Osteoblast (primary cell): ENCODE results near the gene DSE. TPM values are rescaled to one million over a fixed set of nuclear protein-coding genes. Genes with fewer than 3 reads are reported as not detected.

Source experiments
- DNase-seq: peaks from one replicate; pipeline ENCODE4 v3.0.0; 2011; ENCODE audit warnings: low spot score, mixed read lengths; ENCODE audit not compliant: insufficient read length; ENCODE audit errors: missing footprints
- H2AFZ ChIP-seq: 2 replicates; pipeline ENCODE4 v1.6.0; 2011; ENCODE audit warnings: mild to moderate bottlenecking, low read length
- H3K27ac ChIP-seq: 2 replicates; pipeline ENCODE4 v1.5.1; 2011; ENCODE audit warnings: mild to moderate bottlenecking, low read depth, low read length, moderate library complexity
- H3K27me3 ChIP-seq: 2 replicates; pipeline ENCODE4 v1.6.0; 2012; ENCODE audit warnings: mild to moderate bottlenecking, control low read depth, inconsistent platforms, low read length, moderate library complexity; ENCODE audit not compliant: insufficient read depth
- H3K36me3 ChIP-seq: 2 replicates; pipeline ENCODE4 v1.5.1; 2011; ENCODE audit warnings: mild to moderate bottlenecking, low read length, control low read depth, moderate library complexity; ENCODE audit not compliant: insufficient read depth
- H3K4me1 ChIP-seq: 2 replicates; pipeline ENCODE4 v1.5.1; 2011; ENCODE audit warnings: mild to moderate bottlenecking, low read length, control low read depth, moderate library complexity; ENCODE audit not compliant: insufficient read depth
- H3K4me2 ChIP-seq: 2 replicates; pipeline ENCODE4 v1.6.0; 2011; ENCODE audit warnings: mild to moderate bottlenecking, low read length; ENCODE audit not compliant: insufficient read depth
- H3K4me3 ChIP-seq: fragments of 200-600 bp; sonication (generic); 3 replicates; pipeline ENCODE4 v1.5.1; 2012; ENCODE audit warnings: mild to moderate bottlenecking, low read length, inconsistent platforms; ENCODE audit not compliant: insufficient read depth
- H3K79me2 ChIP-seq: 2 replicates; pipeline ENCODE4 v1.6.0; 2012; ENCODE audit warnings: mild to moderate bottlenecking, low read length, control low read depth, inconsistent platforms; ENCODE audit not compliant: insufficient read depth
- H3K9me3 ChIP-seq: 2 replicates; pipeline ENCODE4 v1.5.1; 2011; ENCODE audit warnings: low read depth, low read length, control low read depth
- H4K20me1 ChIP-seq: 2 replicates; pipeline ENCODE4 v1.6.0; 2012; ENCODE audit warnings: mild to moderate bottlenecking, low read length, control low read depth; ENCODE audit not compliant: insufficient read depth
- CTCF ChIP-seq: IDR thresholded peaks from 2 replicates; pipeline ENCODE4 v1.5.1; 2011; ENCODE audit warnings: mild to moderate bottlenecking, low read depth, low read length, moderate library complexity; ENCODE audit errors: extremely low read depth
- total RNA-seq: library from RNA; depleted of rRNA; stranded (reverse); fragments of >200 nt; gene quantifications from 2 replicates; pipeline ENCODE4 v1.2.3, GENCODE V29; 2012

Gene DSE
- total RNA-seq, 1 donor, result 193 TPM

GRCh38 chr6:116434056-116434725 lies 63.4 kb downstream of the DSE start:
- H3K4me1 ChIP-seq, result peaks cover 14% of the 10 kb centered on the region
- no peaks in the 10 kb centered on the region for H3K9me3 ChIP-seq
- H3K27me3 ChIP-seq, result no peaks in the 10 kb centered on the region
- H3K4me3 ChIP-seq, result no peak overlapping the region
- no peak overlapping the region for H2AFZ ChIP-seq
- H3K79me2 ChIP-seq, result no peaks in the 10 kb centered on the region
- peaks cover 55% of the 10 kb centered on the region for H3K36me3 ChIP-seq
- no peak for TF ChIP-seq CTCF
- no peak for DNase-seq
- no peak overlapping the region for H3K27ac ChIP-seq
- no peaks in the 10 kb centered on the region for H4K20me1 ChIP-seq
- no peak overlapping the region for H3K4me2 ChIP-seq

GRCh38 chr6:116436586-116436985 lies 65.8 kb downstream of the DSE start:
- Histone ChIP-seq H3K4me3 (no peak overlapping the region), H3K4me2 (no peak overlapping the region), H4K20me1 (no peaks in the 10 kb centered on the region), H3K27me3 (no peaks in the 10 kb centered on the region), H3K79me2 (no peaks in the 10 kb centered on the region), H3K36me3 (peaks cover 38% of the 10 kb centered on the region), H3K9me3 (no peaks in the 10 kb centered on the region), H3K4me1 (peaks cover 25% of the 10 kb centered on the region), H2AFZ (no peak overlapping the region), H3K27ac (no peak overlapping the region)
- TF ChIP-seq CTCF, result no peak
- no peak for DNase-seq

GRCh38 chr6:116437656-116438055 lies 66.9 kb downstream of the DSE start:
- Histone ChIP-seq H3K27ac (no peak overlapping the region), H2AFZ (no peak overlapping the region), H3K4me1 (peaks cover 33% of the 10 kb centered on the region), H3K27me3 (no peaks in the 10 kb centered on the region), H3K4me2 (no peak overlapping the region), H3K4me3 (no peak overlapping the region), H4K20me1 (no peaks in the 10 kb centered on the region), H3K9me3 (no peaks in the 10 kb centered on the region), H3K79me2 (no peaks in the 10 kb centered on the region), H3K36me3 (peaks cover 30% of the 10 kb centered on the region)
- TF ChIP-seq CTCF, result no peak
- DNase-seq, result no peak

- Histone ChIP-seq H4K20me1 (no peaks in the 10 kb centered on the region), H2AFZ (no peak overlapping the region), H3K9me3 (no peaks in the 10 kb centered on the region), H3K36me3 (peaks cover 20% of the 10 kb centered on the region), H3K4me1 (peaks cover 44% of the 10 kb centered on the region), H3K27me3 (no peaks in the 10 kb centered on the region), H3K27ac (peak overlapping the region; percentile 61), H3K79me2 (no peaks in the 10 kb centered on the region), H3K4me2 (peak overlapping the region; percentile 32), H3K4me3 (no peak overlapping the region)
- no peak for TF ChIP-seq CTCF
- DNase-seq, result no peak
Measured at GRCh38 chr6:116438590-116439448, 68.1 kb downstream of the DSE start.
